GM23248 (cell line): ENCODE results near the gene ZSWIM5.
"Not testable (repeated sequence)": the region's sequence is repeated elsewhere in the genome, so short reads cannot be mapped to it uniquely, and the experiment has no call there.

Experiments
- EZH2 ChIP-seq: fragments of 200-600 bp; sonication (generic); IDR thresholded peaks from 2 replicates; pipeline ENCODE4 v1.6.1; 2018; ENCODE audit warnings: antibody characterized with exemption, mild to moderate bottlenecking; ENCODE audit not compliant: insufficient read depth, poor library complexity, severe bottlenecking
- EZH2phosphoT487 ChIP-seq: fragments of 200-600 bp; sonication (generic); IDR thresholded peaks from 2 replicates; pipeline ENCODE4 v1.6.1; 2018; ENCODE audit warnings: antibody characterized with exemption, moderate library complexity, mild to moderate bottlenecking, low read depth; ENCODE audit not compliant: insufficient read depth

- not testable (repeated sequence) for TF ChIP-seq EZH2phosphoT487, EZH2
Measured at GRCh38 chr1:45062463-45062862, 143.9 kb downstream of the ZSWIM5 start.
